Ishikawa (cell line): ENCODE data around the gene ATR.

Experiments used
- CEBPB ChIP-seq: IDR thresholded peaks from 2 replicates; pipeline ENCODE4 v1.6.1; 2012
- CREB1 ChIP-seq: IDR thresholded peaks from 2 replicates; pipeline ENCODE4 v1.6.1; 2012; ENCODE audit warnings: low read depth
- EGR1 ChIP-seq: IDR thresholded peaks from 2 replicates; pipeline ENCODE4 v1.6.1; 2012
- EP300 ChIP-seq: IDR thresholded peaks from 2 replicates; pipeline ENCODE4 v1.6.1; 2012; ENCODE audit warnings: borderline replicate concordance
- FOXM1 ChIP-seq: IDR thresholded peaks from 2 replicates; pipeline ENCODE4 v1.6.1; 2012; ENCODE audit warnings: low read depth, borderline replicate concordance
- MAX ChIP-seq: IDR thresholded peaks from 2 replicates; pipeline ENCODE4 v1.6.1; 2012
- NFIC ChIP-seq: IDR thresholded peaks from 2 replicates; pipeline ENCODE4 v1.6.1; 2012
- RAD21 ChIP-seq: IDR thresholded peaks from 2 replicates; pipeline ENCODE4 v1.6.1; 2012; ENCODE audit warnings: low read depth
- REST ChIP-seq: IDR thresholded peaks from 2 replicates; pipeline ENCODE4 v1.6.1; 2012; ENCODE audit warnings: low read depth, mild to moderate bottlenecking
- TAF1 ChIP-seq: IDR thresholded peaks from 2 replicates; pipeline ENCODE4 v1.6.1; 2012; ENCODE audit warnings: low read depth, mild to moderate bottlenecking
- TCF12 ChIP-seq: IDR thresholded peaks from 2 replicates; pipeline ENCODE4 v1.6.1; 2012; ENCODE audit warnings: low read depth
- TEAD4 ChIP-seq: IDR thresholded peaks from 2 replicates; pipeline ENCODE4 v1.6.1; 2012
- USF1 ChIP-seq: IDR thresholded peaks from 2 replicates; pipeline ENCODE4 v1.6.1; 2012
- YY1 ChIP-seq: IDR thresholded peaks from 2 replicates; pipeline ENCODE4 v1.6.1; 2012; ENCODE audit warnings: low read depth
- ZBTB7A ChIP-seq: IDR thresholded peaks from 2 replicates; pipeline ENCODE4 v1.6.1; 2012; ENCODE audit warnings: low read depth

Gene ATR

GRCh38 chr3:142576792-142577191 is 1.7 kb downstream of the ATR start:
- TF ChIP-seq YY1 (no peak), ZBTB7A (no peak), EP300 (no peak), CREB1 (no peak), NFIC (no peak), TCF12 (no peak)

- no peak for TF ChIP-seq EP300
- TF ChIP-seq USF1, result no peak
- TF ChIP-seq TAF1, result no peak
These were observed 3.9 kb downstream of the ATR start for GRCh38 chr3:142574665-142575064.

- TF ChIP-seq NFIC, result no peak
- TF ChIP-seq USF1, result no peak
- no peak for TF ChIP-seq CREB1
- no peak for TF ChIP-seq EGR1
- no peak for TF ChIP-seq REST
- no peak for TF ChIP-seq TCF12
- TF ChIP-seq TAF1, result no peak
- TF ChIP-seq ZBTB7A, result no peak
- no peak for TF ChIP-seq RAD21
These were observed 10.0 kb downstream of the ATR start for GRCh38 chr3:142568393-142569017.

GRCh38 chr3:142566096-142566495 is 12.4 kb downstream of the ATR start:
- no peak for TF ChIP-seq TEAD4

- TF ChIP-seq ZBTB7A, result no peak
- TF ChIP-seq TCF12, result no peak
- TF ChIP-seq RAD21, result no peak
- no peak for TF ChIP-seq USF1
- no peak for TF ChIP-seq MAX
- no peak for TF ChIP-seq FOXM1
- TF ChIP-seq EP300, result no peak
- no peak for TF ChIP-seq TAF1
- TF ChIP-seq CEBPB, result no peak
- no peak for TF ChIP-seq EGR1
These were observed 15.0 kb downstream of the ATR start for GRCh38 chr3:142563496-142563997.

GRCh38 chr3:142560118-142560517 is 18.4 kb downstream of the ATR start:
- no peak for TF ChIP-seq REST
- TF ChIP-seq NFIC, result no peak
- TF ChIP-seq RAD21, result no peak

GRCh38 chr3:142553741-142554140 is 24.8 kb downstream of the ATR start:
- no peak for TF ChIP-seq CREB1
- TF ChIP-seq TAF1, result no peak
- no peak for TF ChIP-seq YY1
- no peak for TF ChIP-seq TCF12
- TF ChIP-seq TEAD4, result no peak
- no peak for TF ChIP-seq ZBTB7A
- no peak for TF ChIP-seq FOXM1
- no peak for TF ChIP-seq MAX
- no peak for TF ChIP-seq EGR1
- no peak for TF ChIP-seq CEBPB
- TF ChIP-seq USF1, result no peak
- no peak for TF ChIP-seq REST
- no peak for TF ChIP-seq RAD21
- TF ChIP-seq EP300, result no peak
- TF ChIP-seq NFIC, result no peak
